ENCODE data around the gene PABPN1L. TPM values are rescaled to one million over a fixed set of nuclear protein-coding genes. Genes with fewer than 3 reads are reported as not detected.

PABPN1L gene
- total and polyA plus RNA-seq, 2 donors (not counting 1 experiment from before 2014, with no cell fraction given): 0.21 to 0.84 TPM

DNA sequence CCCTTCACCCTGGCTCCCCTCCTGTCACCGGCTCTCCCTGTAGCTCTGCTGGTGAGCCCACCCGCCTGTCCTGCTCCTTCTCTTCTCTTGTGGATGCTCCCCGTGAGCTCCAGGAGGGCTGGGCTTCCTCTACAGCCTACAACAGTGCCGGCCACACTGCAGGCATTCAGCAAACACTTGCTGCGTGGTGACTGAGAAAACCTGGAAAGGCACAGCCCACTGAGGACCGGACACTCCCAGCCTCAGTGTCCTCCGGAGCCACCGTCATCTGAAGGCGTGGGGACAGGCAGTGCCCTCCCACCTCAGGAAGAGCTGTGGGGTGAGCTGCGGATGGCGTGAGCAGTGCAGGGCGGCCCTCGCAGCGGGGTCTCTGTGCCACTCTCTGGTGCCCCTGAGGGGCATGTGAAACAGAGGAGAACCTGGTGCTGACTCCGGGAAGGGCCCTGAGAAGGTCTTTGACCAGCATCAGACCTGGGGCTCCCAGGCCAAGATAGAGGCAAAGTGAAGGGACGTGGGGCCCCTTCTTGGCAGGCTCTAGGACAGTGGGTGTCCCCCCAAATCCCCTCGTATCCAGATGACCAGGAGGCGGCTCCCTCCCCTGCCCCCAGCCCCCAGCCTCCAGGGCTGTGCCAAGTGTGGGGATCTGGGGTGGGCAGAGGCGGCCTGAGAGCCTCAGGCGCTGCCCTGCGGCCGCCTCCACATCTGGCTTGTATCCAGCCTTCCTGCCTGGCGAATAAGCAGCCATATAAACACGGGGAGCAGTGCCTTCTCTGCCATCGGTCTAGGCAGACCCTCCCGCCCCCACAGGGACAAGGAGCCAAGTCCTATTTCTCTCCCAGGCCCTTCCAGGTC, 44.0 kb upstream of the PABPN1L start:
- Histone ChIP-seq H4K20me1 (ENCODE audit: control insufficient read depth, insufficient read depth, low read length, poor library complexity, severe bottlenecking) (peaks cover 100% of the 10 kb centered on the region), H2AFZ (ENCODE audit: insufficient read depth, low read depth, low read length, poor library complexity, severe bottlenecking) (no peak overlapping the region), H3K27me3 (replicated peaks in 1 of 4; ENCODE audit: control extremely low read depth in 1 of 4, control insufficient read depth in 3 of 4, insufficient read depth in 4 of 4, low read length in 3 of 4) (no peaks in the 10 kb centered on the region), H3K4me1 (ENCODE audit: control insufficient read depth in 2 of 2, insufficient read depth in 2 of 2, low read length in 2 of 2) (peaks cover 14 to 32% of the 10 kb centered on the region in 2 donors), H3K36me3 (replicated peaks in 1 of 2; ENCODE audit: control extremely low read depth in 1 of 2, control insufficient read depth in 1 of 2, extremely low read depth in 1 of 2, insufficient read depth in 2 of 2, low read length in 1 of 2) (peaks cover 0 to 24% of the 10 kb centered on the region in 2 experiments), H3K9me3 (ENCODE audit: control extremely low read depth in 1 of 3, control insufficient read depth in 2 of 3, insufficient read depth in 1 of 3, low read length in 2 of 3) (peaks cover 0 to 11% (median 0%) of the 10 kb centered on the region in 3 donors), H3K4me3 (ENCODE audit: control extremely low read depth in 1 of 5, extremely low read depth in 1 of 5, insufficient read depth in 1 of 5, low read depth in 2 of 5, low read length in 4 of 5) (no peak overlapping the region), H3K9ac (ENCODE audit: low read length) (no peak overlapping the region), H3K4me2 (replicated peaks; ENCODE audit: low read depth, low read length, poor library complexity, severe bottlenecking) (peak overlapping the region; percentile 48), H3K27ac (ENCODE audit: low read length in 2 of 2) (peak overlapping the region; percentile 41 to 60), H3K79me2 (ENCODE audit: control insufficient read depth, insufficient read depth, low read length) (peaks cover 99% of the 10 kb centered on the region)
- DNase-seq (no peak), ATAC-seq (ENCODE audit: low read depth) (no peak)
- intact Hi-C loops (cut with micrococcal nuclease): no loop called here
- 90% methylated on average over 23 of the region's 26 CpGs for WGBS (ENCODE audit: insufficient coverage)
- Mint-ChIP-seq H3K4me1 (peaks cover 42% of the 10 kb centered on the region), H3K27ac (peak overlapping the region; percentile 68), H3K4me3 (no peak overlapping the region), H3K27me3 (no peaks in the 10 kb centered on the region), H3K9me3 (ENCODE audit: insufficient read depth) (no peaks in the 10 kb centered on the region)
- POLR2A ChIA-PET: no interaction called here
- CTCF ChIA-PET: no interaction called here
- no peak for TF ChIP-seq EZH2 (IDR thresholded peaks at IDR 0.05; ENCODE audit: borderline replicate concordance, insufficient read depth, low read depth, low read length, poor library complexity, severe bottlenecking)
- TF ChIP-seq, protein P1, sequence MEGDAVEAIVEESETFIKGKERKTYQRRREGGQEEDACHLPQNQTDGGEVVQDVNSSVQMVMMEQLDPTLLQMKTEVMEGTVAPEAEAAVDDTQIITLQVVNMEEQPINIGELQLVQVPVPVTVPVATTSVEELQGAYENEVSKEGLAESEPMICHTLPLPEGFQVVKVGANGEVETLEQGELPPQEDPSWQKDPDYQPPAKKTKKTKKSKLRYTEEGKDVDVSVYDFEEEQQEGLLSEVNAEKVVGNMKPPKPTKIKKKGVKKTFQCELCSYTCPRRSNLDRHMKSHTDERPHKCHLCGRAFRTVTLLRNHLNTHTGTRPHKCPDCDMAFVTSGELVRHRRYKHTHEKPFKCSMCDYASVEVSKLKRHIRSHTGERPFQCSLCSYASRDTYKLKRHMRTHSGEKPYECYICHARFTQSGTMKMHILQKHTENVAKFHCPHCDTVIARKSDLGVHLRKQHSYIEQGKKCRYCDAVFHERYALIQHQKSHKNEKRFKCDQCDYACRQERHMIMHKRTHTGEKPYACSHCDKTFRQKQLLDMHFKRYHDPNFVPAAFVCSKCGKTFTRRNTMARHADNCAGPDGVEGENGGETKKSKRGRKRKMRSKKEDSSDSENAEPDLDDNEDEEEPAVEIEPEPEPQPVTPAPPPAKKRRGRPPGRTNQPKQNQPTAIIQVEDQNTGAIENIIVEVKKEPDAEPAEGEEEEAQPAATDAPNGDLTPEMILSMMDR (IDR thresholded peaks at IDR 0.05): no peak
